CD4-positive, alpha-beta T cell treated with Interleukin-15 for 4 hours (primary cell): ENCODE data around the gene SLC7A5.
"Not testable (repeated sequence)": the region's sequence is repeated elsewhere in the genome, so short reads cannot be mapped to it uniquely, and the experiment has no call there.

Source experiments
- DNase-seq: peaks from one replicate; pipeline ENCODE4 v3.0.0-alpha.2; 2020; ENCODE audit warnings: low spot score

SLC7A5 gene

DNA sequence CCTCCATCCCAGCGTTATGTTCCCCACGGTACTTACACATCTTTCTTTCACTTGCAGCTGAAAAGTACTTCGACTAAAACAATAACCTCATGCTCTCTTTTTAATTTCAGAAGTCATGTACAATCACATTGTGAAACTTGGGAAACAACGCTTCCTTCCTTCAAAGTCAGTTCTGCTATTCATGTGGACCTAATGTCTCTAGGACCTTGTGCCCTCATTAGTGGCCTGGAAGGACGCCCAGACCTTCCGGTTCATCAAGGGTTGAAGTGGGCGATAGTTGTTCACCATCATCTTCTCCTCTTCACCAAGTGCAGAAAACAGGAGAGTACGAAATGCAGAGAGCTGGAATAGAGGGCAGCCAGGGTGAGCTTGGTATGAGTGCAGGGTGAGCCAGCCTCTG, 18.6 kb upstream of the SLC7A5 start:
- not testable (repeated sequence) for DNase-seq

GRCh38 chr16:87885371-87885967, 16.2 kb upstream of the SLC7A5 start:
- DNase-seq = not testable (repeated sequence)

DNA sequence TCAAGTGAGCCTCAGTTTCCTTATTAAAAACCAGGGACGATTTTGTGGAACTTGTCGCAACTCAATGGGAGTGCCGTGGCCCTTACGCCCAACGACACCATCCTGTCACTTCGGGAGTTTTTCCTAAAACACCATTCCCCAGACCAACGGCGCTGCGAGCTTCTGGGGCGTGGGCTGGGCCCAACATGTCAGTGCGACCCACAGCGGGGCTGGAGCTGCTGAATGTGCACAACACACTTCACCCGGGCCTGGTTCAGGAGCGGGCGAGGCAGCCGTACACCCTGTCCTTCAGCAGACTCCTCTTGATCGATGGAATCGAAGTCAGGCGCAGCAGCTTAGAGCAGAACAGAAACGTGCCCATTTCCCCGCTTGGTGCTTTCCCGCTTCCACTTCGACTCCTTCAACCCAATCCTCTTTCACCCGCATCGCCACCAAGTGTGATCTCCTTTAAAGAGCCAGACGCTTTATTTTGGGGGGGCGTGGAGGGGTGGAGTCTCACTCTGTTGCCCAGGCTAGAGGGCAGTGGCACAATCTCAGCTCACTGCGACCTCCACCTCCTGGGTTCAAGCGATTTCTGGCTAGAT, 13.2 kb upstream of the SLC7A5 start:
- no peak for DNase-seq

- DNase-seq = no peak
These were observed 12.3 kb upstream of the SLC7A5 start for GRCh38 chr16:87881324-87882200.

- no peak for DNase-seq
These were observed 10.9 kb upstream of the SLC7A5 start for GRCh38 chr16:87880117-87880696.

DNA sequence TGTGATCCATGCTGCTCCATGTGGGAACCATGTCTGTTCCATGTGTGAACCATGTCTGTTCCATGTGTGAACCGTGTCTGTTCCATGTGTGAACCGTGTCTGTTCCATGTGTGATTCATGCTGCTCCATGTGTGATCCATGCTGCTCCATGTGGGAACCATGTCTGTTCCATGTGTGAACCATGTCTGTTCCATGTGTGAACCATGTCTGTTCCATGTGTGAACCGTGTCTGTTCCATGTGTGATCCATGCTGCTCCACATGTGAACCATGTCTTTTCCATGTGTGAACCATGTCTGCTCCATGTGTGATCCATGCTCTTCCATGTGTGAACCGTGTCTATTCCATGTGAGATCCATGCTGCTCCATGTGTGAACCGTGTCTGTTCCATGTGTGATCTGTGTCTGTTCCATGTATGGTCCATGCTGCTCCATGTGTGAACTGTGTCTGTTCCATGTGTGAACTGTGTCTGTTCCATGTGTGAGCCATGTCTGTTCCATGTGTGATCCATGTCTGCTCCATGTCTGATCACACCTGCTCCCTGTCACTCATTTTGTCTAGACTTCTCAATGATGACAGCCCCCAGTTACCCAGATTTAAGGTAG, 10.2 kb upstream of the SLC7A5 start:
- DNase-seq = not testable (repeated sequence)

DNA sequence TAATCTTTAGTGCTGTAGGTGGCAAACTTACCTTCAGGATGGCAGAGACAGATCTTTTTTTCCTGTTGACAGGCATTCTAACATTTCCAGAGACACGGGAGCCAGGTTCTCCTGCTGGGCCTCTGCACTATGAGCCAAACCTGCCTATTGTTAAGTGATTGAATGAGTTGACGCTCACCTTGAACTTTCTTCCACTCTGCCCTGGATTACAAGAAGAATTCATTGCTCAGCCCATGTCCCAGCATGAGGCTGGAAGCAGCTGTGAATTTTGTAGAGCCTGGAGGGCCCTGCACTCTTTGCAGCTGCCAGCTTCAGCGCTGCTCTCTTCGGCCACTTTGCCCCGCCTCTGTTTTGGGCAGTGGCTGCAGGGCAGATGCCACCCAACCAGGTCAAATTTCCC, 9.4 kb upstream of the SLC7A5 start:
- no peak for DNase-seq

DNA sequence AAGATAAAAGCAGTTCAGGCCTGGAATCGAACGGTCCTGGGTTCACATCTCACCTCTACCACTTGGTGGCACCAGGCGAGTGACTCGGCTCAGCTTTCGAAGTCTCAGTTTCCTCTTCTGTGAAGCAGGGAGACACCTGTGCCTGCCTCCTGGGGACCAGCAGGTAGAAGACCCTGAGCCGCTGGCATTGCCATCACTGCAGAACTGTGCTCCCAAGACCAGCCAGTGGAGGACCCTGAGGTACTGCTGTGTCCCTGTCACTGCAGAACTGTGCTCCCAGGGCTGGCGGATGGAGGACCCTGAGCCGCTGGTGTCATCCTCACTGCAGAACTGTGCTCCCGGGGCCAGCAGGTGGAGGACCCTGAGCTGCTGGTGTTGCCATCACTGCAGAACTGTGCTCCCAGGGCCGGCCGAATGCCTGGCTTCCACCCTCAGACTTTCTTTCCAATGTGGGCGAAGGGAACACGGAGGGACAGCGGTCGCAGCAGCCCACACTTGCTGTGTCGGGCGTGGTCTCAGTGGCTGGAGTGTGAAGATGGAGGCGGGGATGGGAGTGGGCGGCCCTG, 8.7 kb upstream of the SLC7A5 start:
- no peak for DNase-seq

GRCh38 chr16:87874639-87875427, 5.5 kb upstream of the SLC7A5 start:
- peak; percentile 52 for DNase-seq

DNA sequence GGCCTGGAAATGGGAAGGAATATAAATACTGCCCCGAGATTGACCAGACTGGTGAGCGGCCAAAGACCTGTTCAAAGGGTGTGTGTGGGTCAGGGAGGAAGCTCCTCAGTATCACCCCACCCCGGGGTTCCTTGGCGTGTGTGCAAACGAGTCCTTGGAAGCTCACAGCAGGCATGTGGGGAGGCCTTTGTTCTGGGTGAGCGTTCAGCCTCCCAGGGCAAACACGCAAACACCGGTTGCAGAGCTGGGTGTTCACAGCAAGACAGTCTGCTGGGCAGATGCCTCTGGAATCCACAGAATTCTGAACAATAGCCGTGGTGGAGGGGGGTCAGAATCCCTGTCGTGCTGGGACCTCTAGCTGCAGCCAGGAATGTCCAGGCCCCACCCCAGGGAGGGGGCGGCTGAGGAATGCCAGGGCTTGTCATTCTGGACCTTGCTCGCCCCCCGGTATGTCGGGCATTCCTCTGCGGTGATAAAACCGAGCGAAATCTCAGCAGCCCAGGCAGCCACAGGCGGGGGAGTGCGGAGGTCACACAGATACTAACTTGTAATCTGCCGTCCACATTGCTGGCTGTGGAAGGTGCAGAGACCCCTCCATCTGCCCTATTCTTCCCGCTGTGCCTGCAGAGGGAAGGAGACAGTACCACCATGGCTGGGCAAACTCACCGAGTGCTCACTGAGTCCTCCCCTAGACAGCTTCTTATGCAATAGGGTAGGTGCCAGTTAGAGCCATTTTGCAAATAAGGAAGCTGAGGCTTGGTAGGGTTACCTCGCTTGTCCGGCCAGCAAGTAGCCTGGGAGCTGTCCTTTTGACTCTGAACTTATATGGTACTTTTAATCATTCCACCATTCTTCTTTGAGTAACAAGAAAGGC, 1.3 kb upstream of the SLC7A5 start:
- DNase-seq = not testable (repeated sequence)

GRCh38 chr16:87869879-87870417, 641 bp upstream of the SLC7A5 start:
- not testable (repeated sequence) for DNase-seq

DNA sequence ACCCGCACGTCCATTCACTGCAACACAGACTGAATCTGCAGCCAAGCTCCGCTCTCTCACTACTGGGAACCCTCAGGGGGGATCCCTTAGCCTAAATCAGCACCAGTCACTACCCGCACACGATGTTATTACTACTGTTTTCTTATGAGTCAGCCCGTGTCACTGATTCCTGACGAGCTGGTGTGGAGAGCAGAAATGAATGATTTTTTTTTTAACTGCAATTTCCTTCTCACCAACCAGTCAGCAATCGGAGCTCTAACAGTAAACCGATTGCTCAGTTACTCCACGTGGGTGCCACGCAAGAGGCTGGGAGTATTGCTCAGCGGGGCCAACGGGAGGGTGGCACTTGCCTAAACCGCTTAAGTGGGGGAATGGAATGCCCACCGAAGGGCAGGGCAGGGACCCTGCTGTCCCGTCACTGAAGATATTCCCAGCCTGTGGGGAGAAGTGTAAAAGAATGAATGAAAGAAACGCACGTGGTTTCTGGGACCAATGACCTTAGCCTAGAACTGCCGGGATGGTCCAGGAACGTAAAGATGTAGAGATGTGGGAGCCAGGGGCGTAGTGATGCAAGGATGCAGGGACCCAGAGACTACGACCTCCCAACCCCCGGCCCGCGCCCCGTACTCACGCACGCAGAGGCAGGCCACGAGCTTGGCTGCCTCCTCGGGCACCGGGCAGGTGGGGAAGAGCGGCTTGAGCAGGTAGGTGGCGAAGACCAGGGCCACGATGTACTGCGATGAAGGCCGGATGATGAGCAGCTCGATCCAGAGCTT, 865 bp downstream of the SLC7A5 start:
- DNase-seq = peak; percentile 79

DNA sequence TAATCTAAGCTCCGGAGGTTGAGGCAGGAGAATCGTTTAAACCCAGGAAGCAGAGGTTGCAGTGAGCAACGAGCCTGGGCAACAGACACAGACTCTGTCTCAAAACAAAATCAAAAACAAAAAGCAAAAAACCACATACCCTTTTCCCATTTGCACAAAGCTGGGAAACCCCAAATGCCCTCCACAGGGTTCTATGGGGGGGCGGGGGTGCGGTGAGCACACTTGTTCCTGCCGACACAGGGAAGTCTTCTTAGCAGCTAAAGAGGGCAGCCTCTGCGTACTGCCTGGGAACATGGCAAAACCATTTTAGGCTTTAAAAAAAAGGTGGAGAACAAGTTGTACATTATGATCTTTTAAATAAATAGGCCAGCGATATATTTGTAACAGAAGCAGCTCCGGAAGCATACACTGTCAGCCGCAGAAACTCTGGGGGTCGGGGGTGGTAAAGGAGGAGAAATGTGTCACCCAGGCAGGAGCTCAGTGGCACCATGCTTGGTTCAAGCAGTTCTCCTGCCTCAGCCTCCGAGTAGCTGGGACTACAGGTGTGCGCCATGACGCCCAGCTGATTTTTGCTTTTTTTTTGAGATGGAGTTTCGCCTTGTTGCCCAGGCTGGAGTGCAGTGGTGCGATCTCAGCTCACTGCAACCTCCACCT, 3.3 kb downstream of the SLC7A5 start:
- DNase-seq = peak; percentile 53

- DNase-seq = no peak
These were observed 4.8 kb downstream of the SLC7A5 start for GRCh38 chr16:87864331-87864989.

DNA sequence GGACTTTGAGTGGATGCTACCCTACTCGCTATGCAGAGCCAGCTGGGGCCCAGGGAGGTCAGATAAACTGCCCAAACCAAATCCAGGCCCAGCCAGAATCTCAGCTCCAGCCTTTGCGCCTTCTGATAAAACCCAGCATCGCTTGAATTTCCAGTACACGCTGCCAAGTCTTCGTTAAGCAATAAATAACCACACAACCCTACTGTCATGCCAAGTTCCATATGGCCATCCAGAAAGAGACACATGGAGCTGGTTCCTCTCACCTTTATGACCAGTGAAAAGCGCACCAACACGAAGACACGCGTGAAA, 6.0 kb downstream of the SLC7A5 start:
- not testable (repeated sequence) for DNase-seq

DNA sequence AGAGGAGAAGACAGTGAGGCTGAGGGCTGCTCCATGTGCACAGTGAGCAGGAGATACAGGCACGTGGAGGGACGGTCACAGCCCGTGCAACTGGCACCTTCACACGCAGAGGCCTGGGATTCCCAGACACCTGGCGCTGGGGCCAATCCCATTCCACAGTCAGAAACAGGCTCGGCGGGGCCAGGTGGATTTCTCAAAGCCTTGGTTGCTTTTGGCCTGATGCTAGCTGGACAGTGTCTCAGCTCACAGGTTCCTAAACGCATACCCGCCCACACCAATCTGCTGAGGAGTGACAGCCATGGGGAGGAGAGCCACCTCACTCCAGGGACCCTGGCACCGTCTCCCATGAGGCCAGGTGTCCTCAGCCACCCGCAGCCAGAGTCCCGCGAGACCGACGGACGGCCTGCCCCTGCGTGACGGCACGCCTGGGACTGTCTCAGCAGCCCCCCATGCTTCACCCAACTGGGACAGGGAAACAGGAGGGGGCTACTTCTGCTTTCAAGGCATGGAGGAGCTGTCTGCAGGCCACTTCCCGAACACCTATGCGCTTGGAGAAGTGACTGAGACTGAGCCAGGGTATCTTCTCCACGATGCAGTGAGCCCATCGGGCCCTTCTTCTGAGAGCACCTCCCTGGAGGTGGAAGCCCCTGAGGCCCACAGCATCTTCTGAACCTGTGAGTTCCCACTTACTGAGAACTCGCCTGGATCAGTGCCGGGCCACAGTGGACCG, 6.5 kb downstream of the SLC7A5 start:
- DNase-seq = not testable (repeated sequence)

DNA sequence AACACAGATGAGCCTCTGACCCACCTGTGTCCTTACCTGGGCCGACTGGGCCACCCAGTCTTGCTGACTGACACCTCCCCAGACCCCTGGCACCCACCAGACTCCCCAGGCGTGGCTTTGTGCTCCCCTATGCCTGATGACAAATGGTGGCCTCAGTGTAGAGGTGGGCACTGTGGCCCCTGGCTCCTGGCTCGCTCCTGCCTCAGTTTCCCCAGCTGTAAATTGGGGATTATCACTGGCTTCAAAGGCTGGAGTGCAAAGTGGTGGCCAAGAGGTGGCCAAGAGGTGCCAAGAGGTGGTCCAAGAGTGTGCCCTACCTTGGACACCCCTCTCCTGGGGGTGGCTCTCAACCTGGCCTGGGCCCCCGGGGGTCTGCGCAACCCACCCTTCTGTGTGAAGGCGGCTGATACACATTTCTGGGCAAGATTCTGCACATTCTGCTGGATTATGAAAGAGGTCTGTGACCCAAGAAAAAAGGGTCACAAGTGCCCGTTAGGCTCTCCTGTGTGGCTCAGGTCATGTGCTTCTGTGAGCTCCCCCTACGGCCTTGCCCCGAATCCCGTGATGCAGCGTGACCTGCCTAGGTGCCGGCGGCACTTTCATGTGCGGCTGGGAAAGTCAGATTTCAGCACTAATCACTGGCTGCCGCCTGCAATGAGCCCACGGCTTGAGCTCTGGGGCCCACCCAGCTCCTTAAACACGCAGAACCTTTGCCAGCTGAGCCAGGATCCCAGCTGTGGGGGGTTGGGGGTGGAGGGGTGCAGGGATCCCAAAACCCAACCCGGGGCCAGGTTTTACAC, 7.8 kb downstream of the SLC7A5 start:
- not testable (repeated sequence) for DNase-seq
